ENCODE data around the gene RSAD1. TPM values are rescaled to one million over a fixed set of nuclear protein-coding genes. Genes with fewer than 3 reads are reported as not detected.
A peak's percentile ranks its signal among the peaks of the same experiment; 100 is the strongest.

Gene RSAD1
- total RNA-seq, 1 donor from 2014 or later: 42.4 TPM

DNA sequence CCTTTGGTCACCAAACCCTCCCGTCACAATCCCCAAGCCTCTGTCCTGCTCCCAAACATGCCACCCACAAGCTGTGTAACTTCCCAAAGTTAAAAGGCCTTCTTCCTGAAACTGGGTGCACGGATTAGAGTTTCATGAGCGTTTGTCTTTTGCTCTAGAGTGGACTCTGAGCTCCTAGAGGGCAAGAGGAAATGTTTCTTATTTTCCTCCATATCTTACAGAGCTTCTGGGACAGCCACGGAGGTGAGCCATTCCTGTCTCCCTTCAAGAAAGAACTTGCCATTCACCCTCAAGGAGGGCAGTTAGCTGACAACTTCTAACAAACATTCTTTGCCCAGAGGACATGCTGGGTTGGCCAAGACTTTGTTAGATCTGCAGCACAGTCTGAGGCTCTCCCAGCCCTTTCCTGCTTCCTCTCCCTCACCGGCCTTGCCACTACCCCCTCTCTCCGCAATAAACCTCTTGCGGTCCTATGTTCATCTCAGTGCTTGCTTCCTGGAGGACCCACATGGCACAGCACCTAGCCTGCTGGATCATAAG, 27.0 kb downstream of the RSAD1 start:
- H3K4me1 Mint-ChIP-seq: peaks cover 26% of the 10 kb centered on the region
- H3K4me3 Mint-ChIP-seq: no peak overlapping the region
- H3K9me3 Mint-ChIP-seq: no peaks in the 10 kb centered on the region
- H3K27ac Mint-ChIP-seq (ENCODE audit: unreplicated experiment): peak overlapping the region; percentile 73
- peaks cover 3% of the 10 kb centered on the region for H3K27me3 Mint-ChIP-seq (ENCODE audit: low read depth)
- no peak for DNase-seq (ENCODE audit: low read depth, low spot score)
- H3K36me3 Mint-ChIP-seq (ENCODE audit: low read depth): no peaks in the 10 kb centered on the region
- TF ChIP-seq, protein P1, sequence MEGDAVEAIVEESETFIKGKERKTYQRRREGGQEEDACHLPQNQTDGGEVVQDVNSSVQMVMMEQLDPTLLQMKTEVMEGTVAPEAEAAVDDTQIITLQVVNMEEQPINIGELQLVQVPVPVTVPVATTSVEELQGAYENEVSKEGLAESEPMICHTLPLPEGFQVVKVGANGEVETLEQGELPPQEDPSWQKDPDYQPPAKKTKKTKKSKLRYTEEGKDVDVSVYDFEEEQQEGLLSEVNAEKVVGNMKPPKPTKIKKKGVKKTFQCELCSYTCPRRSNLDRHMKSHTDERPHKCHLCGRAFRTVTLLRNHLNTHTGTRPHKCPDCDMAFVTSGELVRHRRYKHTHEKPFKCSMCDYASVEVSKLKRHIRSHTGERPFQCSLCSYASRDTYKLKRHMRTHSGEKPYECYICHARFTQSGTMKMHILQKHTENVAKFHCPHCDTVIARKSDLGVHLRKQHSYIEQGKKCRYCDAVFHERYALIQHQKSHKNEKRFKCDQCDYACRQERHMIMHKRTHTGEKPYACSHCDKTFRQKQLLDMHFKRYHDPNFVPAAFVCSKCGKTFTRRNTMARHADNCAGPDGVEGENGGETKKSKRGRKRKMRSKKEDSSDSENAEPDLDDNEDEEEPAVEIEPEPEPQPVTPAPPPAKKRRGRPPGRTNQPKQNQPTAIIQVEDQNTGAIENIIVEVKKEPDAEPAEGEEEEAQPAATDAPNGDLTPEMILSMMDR (conservative IDR thresholded peaks at IDR 0.05): no peak

DNA sequence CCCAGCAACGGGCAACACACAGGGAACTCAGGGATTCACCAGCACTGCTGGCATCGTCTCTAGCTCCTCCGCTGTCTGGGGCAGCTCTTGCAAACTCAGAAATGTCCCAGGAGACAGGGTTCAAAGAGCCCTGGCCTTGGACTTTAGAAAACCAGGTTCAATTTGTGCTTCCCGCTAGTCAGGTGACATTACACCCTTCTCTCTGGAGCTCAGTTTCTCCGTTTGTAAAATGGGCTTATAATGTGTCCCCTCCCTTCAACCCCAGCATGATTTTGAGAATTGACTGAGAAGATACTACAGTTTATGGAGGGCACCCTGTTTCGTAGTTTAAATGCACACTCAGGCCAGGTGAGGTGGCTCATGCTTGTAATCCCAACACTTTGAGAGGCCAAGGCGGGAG, 27.6 kb downstream of the RSAD1 start:
- no peak overlapping the region for H3K27ac Mint-ChIP-seq (ENCODE audit: unreplicated experiment)
- peaks cover 32% of the 10 kb centered on the region for H3K4me1 Mint-ChIP-seq

DNA sequence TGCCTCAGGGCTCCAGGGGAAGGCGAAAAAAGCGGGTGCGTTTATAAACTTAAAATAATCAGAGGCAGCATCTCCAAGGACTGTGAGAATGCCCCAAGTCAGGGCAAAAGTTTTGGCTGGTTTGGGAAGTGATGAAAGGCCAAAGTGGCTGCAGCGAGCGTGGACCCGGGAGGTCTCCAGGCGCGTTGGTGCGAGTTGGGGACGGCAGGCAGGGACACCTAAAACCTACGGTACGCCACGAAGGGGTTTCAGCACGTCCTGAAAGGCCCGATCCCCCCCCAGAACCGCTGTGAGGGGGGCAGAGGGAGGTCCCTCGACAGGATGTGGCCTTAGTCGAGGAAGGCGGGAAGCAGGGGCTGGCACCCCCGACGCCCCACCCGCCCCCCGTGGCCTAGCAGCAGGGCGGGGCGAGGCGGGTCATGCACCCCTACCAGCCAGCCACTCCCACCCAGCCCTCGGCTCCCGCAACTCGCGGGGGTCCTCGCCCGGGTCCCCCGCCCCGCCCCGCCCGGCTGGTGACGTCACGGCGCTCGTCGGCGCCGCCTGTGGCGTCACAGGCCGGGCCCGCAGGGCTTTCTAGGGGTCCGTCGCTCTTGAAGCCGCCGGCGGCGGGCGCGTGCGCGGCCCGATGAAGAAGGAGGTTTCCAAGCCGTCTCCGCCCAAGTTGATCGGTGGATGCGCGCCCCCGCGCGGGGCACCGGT, 29.4 kb downstream of the RSAD1 start, which contains the start of gene MYCBPAP:
Gene MYCBPAP (plus strand): TSS at position 569 of the 702 bp plus-strand sequence. CDS start 236 bp downstream, outside the sequence.
- Mint-ChIP-seq H3K4me1 (peaks cover 38% of the 10 kb centered on the region), H3K36me3 (ENCODE audit: low read depth) (no peaks in the 10 kb centered on the region), H3K4me3 (peak within 1 kb of the TSS; percentile 84), H3K27ac (ENCODE audit: unreplicated experiment) (peak within 1 kb of the TSS; percentile 75), H3K27me3 (ENCODE audit: low read depth) (peaks cover 3% of the 10 kb centered on the region), H3K9me3 (no peaks in the 10 kb centered on the region)
- DNase-seq (ENCODE audit: low read depth, low spot score): peak; percentile 70
- TF ChIP-seq, protein P1 (conservative IDR thresholded peaks at IDR 0.05): no peak

More for the DNA sequence above, 27.6 kb downstream of the RSAD1 start:
- Mint-ChIP-seq H3K4me3 (peak overlapping the region; percentile 8), H3K27me3 (ENCODE audit: low read depth) (peaks cover 3% of the 10 kb centered on the region), H3K36me3 (ENCODE audit: low read depth) (no peaks in the 10 kb centered on the region), H3K9me3 (no peaks in the 10 kb centered on the region)
- no peak for DNase-seq (ENCODE audit: low read depth, low spot score)
- TF ChIP-seq, protein P1 (conservative IDR thresholded peaks at IDR 0.05): no peak

DNA sequence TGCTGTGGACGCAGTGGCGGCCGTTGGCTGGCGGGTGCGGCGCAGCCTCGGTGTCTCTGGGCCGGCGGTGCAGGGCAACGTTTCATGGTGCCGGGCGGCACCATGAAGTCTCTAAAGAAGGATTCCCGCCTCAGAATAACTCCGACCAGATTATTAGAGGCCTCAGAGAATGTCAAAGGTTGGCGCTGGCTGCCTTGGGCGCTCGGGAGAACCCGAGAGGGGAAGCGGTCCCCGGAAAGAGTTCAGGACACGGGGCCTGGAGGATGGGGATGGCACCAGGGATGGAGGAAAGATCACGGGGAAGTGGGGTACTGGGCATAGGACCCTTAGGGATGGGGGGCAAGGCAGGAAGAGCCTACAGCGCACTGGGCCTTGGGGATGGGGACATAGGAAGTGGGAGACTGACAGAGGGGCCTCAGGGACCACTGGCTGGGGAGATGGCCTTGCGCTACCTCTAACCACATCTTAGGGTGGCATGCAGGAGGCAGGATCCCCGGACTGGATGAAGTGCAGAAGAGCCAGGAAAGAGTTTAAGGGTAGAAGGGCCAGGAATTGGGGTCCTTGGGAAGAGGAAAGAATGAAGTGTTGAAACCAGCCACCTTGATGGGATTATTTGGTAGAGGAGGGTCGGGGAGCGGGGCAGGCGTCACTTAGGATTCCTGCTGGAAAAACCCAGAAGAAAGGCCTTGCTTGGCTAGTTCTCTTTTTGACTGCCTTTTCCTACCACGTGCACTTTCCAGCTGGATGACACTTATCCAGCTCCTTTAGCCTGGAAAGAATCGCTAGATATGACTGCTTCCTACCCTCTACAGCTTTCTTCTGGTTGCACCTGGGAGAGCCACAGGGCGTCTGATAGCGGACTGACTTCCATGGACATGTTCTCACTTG, 30.2 kb downstream of the RSAD1 start:
- Mint-ChIP-seq H3K27ac (ENCODE audit: unreplicated experiment) (peak overlapping the region; percentile 75), H3K4me1 (peaks cover 33% of the 10 kb centered on the region), H3K27me3 (ENCODE audit: low read depth) (no peaks in the 10 kb centered on the region), H3K4me3 (peak overlapping the region; percentile 84), H3K9me3 (no peaks in the 10 kb centered on the region), H3K36me3 (ENCODE audit: low read depth) (no peaks in the 10 kb centered on the region)
- TF ChIP-seq, protein P1 (conservative IDR thresholded peaks at IDR 0.05): no peak
- no peak for DNase-seq (ENCODE audit: low read depth, low spot score)

DNA sequence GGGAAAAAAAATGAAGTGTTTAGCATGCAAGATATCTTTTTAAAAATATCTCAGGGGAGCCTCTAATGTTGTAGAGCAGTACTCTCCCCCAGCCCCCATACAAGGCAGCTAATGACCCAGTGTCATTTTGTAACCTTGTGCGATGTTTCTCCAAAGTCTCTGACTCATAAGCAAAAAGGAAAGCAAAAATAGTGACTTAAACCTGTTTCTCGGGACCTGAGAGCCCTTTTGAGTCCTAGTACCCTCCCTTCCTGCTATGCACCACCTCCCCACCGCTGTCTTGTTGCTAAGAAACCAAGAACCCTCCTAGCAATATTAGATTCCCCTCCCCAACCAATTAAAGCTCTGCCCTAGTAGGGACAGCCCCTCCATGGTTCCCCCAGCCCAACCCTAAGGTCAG, 32.4 kb downstream of the RSAD1 start:
- no peak for DNase-seq (ENCODE audit: low read depth, low spot score)
- Mint-ChIP-seq H3K9me3 (no peaks in the 10 kb centered on the region), H3K4me1 (peaks cover 46% of the 10 kb centered on the region), H3K4me3 (peak overlapping the region; percentile 50), H3K27me3 (ENCODE audit: low read depth) (no peaks in the 10 kb centered on the region), H3K27ac (ENCODE audit: unreplicated experiment) (no peak overlapping the region), H3K36me3 (ENCODE audit: low read depth) (no peaks in the 10 kb centered on the region)
- TF ChIP-seq, protein P1 (conservative IDR thresholded peaks at IDR 0.05): no peak

Measured in neural crest cell (in vitro differentiated cells).